Sigmoid colon (tissue), 7 donors: Measurements from ENCODE around the gene FEM1C. TPM values are rescaled to one million over a fixed set of nuclear protein-coding genes. Genes with fewer than 3 reads are reported as not detected.

ENCODE experiments used
- DNase-seq: peaks from one replicate; pipeline ENCODE4 v3.0.0-alpha.2; 2019
- H3K27ac ChIP-seq, 4 donors: fragments of 200-600 bp; sonication (generic); one replicate each; pipeline ENCODE4 v1.5.1; 2016 to 2019; ENCODE audit warnings: mild to moderate bottlenecking in 1 of 4
- H3K27me3 ChIP-seq, 3 donors: fragments of 200-600 bp; sonication (generic); one replicate each; pipeline ENCODE4 v1.5.1; 2019; ENCODE audit warnings: mild to moderate bottlenecking in 1 of 3
- H3K36me3 ChIP-seq, 4 donors: fragments of 200-600 bp; sonication (generic); one replicate each; pipeline ENCODE4 v1.5.1; 2016 to 2019
- H3K4me1 ChIP-seq, 4 donors: fragments of 200-600 bp; sonication (generic); one replicate each; pipeline ENCODE4 v1.5.1; 2017 to 2019
- H3K4me3 ChIP-seq, 4 donors: fragments of 200-600 bp; sonication (generic); one replicate each; pipeline ENCODE4 v1.5.1; 2017 to 2019; ENCODE audit warnings: mild to moderate bottlenecking in 2 of 4, moderate library complexity in 1 of 4
- H3K9me3 ChIP-seq, 4 donors: fragments of 200-600 bp in 3 of 4; sonication (generic) in 3 of 4; one replicate each; pipeline versions ENCODE4 v1.5.1 to v1.6.1; 2013 to 2019
- EP300 ChIP-seq, 4 donors: sonication (generic); formaldehyde crosslinking; IDR thresholded peaks; one replicate each; pipeline ENCODE4 v1.6.1; 2017; ENCODE audit warnings: antibody characterized with exemption in 4 of 4
- POLR2A ChIP-seq, 2 donors: fragments of 450-650 bp; IDR thresholded peaks; one replicate each; pipeline ENCODE4 v1.6.1; 2016; ENCODE audit warnings: antibody characterized with exemption in 2 of 2, mild to moderate bottlenecking in 2 of 2, moderate library complexity in 2 of 2
- POLR2AphosphoS5 ChIP-seq, 4 donors: sonication (generic); formaldehyde crosslinking; IDR thresholded peaks; one replicate each; pipeline ENCODE4 v1.6.1; 2017; ENCODE audit warnings: antibody characterized with exemption in 4 of 4
- WGBS, 2 donors: extraction: QIAGEN DNeasy Blood & Tissue Kit; methylation state at CpG; one replicate each; pipeline ENCODE4 v1.1.7; 2013; 5-methylcytosine and 5-hydroxymethylcytosine counted together
- intact Hi-C: fragments of 100-400 bp; cut with DNase I; formaldehyde crosslinking; loops from one replicate; pipeline ENCODE4 v1.15.1; 2023
- polyA plus RNA-seq, 3 donors: library from polyadenylated mRNA; stranded (reverse); fragments of 200-250 nt; gene quantifications; one replicate each; pipeline ENCODE4 v1.2.3, GENCODE V29; 2013
- small RNA-seq, 3 donors: library from RNA; depleted of rRNA; stranded (forward); fragments of <200 nt; gene quantifications; one replicate each; pipeline ENCODE3, GENCODE V24; 2016
- total RNA-seq, 4 donors: library from RNA; depleted of rRNA; stranded (reverse); fragments of >200 nt; gene quantifications; one replicate each; pipeline ENCODE4 v1.1.0, GENCODE V29; 2016
- TF ChIP-seq, protein P1 (sequence below), 4 experiments: fragments of 450-650 bp in 3 of 4; fragments of 200-600 bp in 1 of 4; IDR thresholded peaks; one replicate each; pipeline ENCODE4 v1.5.1; 2016 to 2019; ENCODE audit warnings: antibody characterized with exemption in 4 of 4, mild to moderate bottlenecking in 3 of 4, moderate library complexity in 2 of 4
- donor health status: healthy with polysubstance abuse.
- donor health status: Bipolar disorder and iron deficiency.
- donor health status: healthy.

FEM1C gene
- total and polyA plus RNA-seq, 7 donors = 12.1 to 26.8 (median 24.0) TPM

DNA sequence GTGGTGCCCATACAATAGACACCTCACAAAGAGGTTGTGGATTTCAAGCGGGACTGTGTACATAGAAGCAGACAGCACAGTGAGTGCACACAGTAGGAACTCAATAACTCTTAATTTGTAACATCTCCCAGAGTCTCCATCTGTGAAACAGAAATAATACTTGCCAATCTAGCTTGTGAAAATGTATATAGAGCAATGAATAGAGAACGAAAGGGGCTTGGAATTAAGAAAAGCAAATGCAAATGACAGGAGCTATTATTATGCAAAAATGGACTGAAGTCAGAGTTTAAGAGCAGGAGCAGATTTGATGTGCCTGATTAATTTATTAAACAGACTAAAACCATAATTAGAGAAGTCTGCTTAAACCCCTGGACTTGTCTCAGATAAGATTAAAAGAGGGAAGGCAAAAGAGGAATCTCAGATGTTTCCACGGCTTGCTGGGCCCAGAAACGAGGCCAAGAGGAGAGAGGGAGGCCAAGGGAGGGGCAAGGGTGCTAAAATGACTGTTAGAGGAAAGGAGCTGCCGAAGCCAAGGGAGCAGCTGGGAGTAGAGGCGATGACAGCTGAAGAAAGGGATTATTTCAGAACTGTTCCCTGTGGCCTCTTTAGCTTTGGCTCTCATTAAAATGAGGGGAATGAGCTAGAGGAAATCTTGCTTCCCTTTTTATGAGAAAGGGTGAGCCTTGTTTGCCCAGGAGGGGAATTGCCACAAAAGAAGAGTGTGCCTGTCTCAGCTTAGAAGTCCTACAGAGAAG, 72.1 kb downstream of the FEM1C start:
- Histone ChIP-seq H3K27me3 (no peaks in the 10 kb centered on the region), H3K9me3 (no peaks in the 10 kb centered on the region), H3K4me3 (no peak overlapping the region), H3K4me1 (no peaks in the 10 kb centered on the region), H3K27ac (no peak overlapping the region), H3K36me3 (no peaks in the 10 kb centered on the region)
- TF ChIP-seq POLR2AphosphoS5 (IDR thresholded peaks at IDR 0.05) = no peak
- TF ChIP-seq, protein P1, sequence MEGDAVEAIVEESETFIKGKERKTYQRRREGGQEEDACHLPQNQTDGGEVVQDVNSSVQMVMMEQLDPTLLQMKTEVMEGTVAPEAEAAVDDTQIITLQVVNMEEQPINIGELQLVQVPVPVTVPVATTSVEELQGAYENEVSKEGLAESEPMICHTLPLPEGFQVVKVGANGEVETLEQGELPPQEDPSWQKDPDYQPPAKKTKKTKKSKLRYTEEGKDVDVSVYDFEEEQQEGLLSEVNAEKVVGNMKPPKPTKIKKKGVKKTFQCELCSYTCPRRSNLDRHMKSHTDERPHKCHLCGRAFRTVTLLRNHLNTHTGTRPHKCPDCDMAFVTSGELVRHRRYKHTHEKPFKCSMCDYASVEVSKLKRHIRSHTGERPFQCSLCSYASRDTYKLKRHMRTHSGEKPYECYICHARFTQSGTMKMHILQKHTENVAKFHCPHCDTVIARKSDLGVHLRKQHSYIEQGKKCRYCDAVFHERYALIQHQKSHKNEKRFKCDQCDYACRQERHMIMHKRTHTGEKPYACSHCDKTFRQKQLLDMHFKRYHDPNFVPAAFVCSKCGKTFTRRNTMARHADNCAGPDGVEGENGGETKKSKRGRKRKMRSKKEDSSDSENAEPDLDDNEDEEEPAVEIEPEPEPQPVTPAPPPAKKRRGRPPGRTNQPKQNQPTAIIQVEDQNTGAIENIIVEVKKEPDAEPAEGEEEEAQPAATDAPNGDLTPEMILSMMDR (IDR thresholded peaks at IDR 0.05) = no peak
- no peak for TF ChIP-seq EP300 (IDR thresholded peaks at IDR 0.05)
- TF ChIP-seq POLR2A (IDR thresholded peaks at IDR 0.05) = no peak
- 50 to 67% methylated on average over 6 of the region's 6 CpGs for WGBS, 2 donors
- intact Hi-C loops = no loop called here
- no peak for DNase-seq

- no peaks in the 10 kb centered on the region for H3K27me3 ChIP-seq
- no peak overlapping the region for H3K27ac ChIP-seq
- TF ChIP-seq, protein P1 (IDR thresholded peaks at IDR 0.05) = no peak
- no peak for TF ChIP-seq EP300 (IDR thresholded peaks at IDR 0.05)
- TF ChIP-seq POLR2AphosphoS5 (IDR thresholded peaks at IDR 0.05) = no peak
- TF ChIP-seq POLR2A (IDR thresholded peaks at IDR 0.05) = no peak
- intact Hi-C loops = no loop called here
- no peaks in the 10 kb centered on the region for H3K36me3 ChIP-seq
- H3K9me3 ChIP-seq = no peaks in the 10 kb centered on the region
- 89 to 91% methylated on average over 6 of the region's 6 CpGs for WGBS, 2 donors
- no peak for DNase-seq
- H3K4me3 ChIP-seq = no peak overlapping the region
- H3K4me1 ChIP-seq = no peaks in the 10 kb centered on the region
Observed at GRCh38 chr5:115471345-115472063, 73.1 kb downstream of the FEM1C start.

DNA sequence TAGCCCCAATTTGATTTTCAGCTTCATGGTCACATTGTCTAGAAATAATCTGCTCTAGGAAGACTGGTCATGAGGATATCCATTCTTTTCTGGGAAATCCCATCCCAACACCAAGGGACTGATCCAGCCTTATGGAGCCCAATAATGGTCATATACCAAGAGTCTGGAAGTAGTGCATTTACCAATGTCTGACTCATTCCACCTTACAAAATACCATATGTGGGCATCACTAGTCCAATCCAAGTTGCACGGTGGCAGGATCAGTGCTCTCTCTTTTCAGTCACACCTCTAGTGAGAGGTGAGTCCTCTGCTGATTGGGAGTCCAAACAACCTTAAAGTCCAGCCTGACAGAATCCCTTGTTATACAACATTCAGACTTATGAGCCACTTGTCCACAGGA, 73.7 kb downstream of the FEM1C start:
- TF ChIP-seq, protein P1 (IDR thresholded peaks at IDR 0.05) = no peak
- TF ChIP-seq POLR2AphosphoS5 (IDR thresholded peaks at IDR 0.05) (no peak), EP300 (IDR thresholded peaks at IDR 0.05) (no peak)
- intact Hi-C loops = no loop called here
- 91 to 94% methylated on average over 1 of the region's 1 CpG for WGBS, 2 donors
- H3K4me3 ChIP-seq = no peak overlapping the region
- H3K36me3 ChIP-seq = no peaks in the 10 kb centered on the region
- no peaks in the 10 kb centered on the region for H3K27me3 ChIP-seq
- no peak overlapping the region for H3K27ac ChIP-seq
- H3K9me3 ChIP-seq = no peaks in the 10 kb centered on the region
- no peaks in the 10 kb centered on the region for H3K4me1 ChIP-seq
- no peak for DNase-seq

Small RNAs within 50 kb of the gene (small RNA-seq; reads per million reads assigned to genes)
- gene AC008628.1 (0 reads per million in 3 donors), gene AC008628.2 (0 reads per million in 3 donors)

Other genes starting within 250 kb of the FEM1C start
- 10 to 100 TPM in 3 of 4 donors, 1 to 10 TPM in 1; 4.6 to 19.4 (median 12.6) TPM for gene CCDC112, start 248.1 kb downstream of the FEM1C start, total RNA-seq
- gene CCDC112, start 248.1 kb downstream of the FEM1C start, polyA plus RNA-seq = 1 to 10 TPM; 5.8 to 9.6 (median 7.9) TPM
- gene TICAM2, start 57.7 kb upstream of the FEM1C start, total RNA-seq = 1 to 10 TPM in 2 of 4 donors, under 1 TPM in 2; 0.95 to 3.9 (median 2.3) TPM
- gene TICAM2, start 57.7 kb upstream of the FEM1C start, polyA plus RNA-seq = 1 to 10 TPM in 2 of 3 donors, not detected in 1; 1.9 to 2.1 TPM
- 100 to 1,000 TPM in 1 of 4 donors, 10 to 100 TPM in 3; 80.8 to 104 (median 88.2) TPM for gene TMED7, start 81.3 kb upstream of the FEM1C start, total RNA-seq
- 10 to 100 TPM; 10.8 to 28.9 (median 14.3) TPM for gene TMED7, start 81.3 kb upstream of the FEM1C start, polyA plus RNA-seq